Upper lobe of left lung (tissue), 6 donors: ENCODE results near the gene C4B. TPM values are rescaled to one million over a fixed set of nuclear protein-coding genes. Genes with fewer than 3 reads are reported as not detected.
A peak's percentile ranks its signal among the peaks of the same experiment; 100 is the strongest.
"Not testable (repeated sequence)": the region's sequence is repeated elsewhere in the genome, so short reads cannot be mapped to it uniquely, and the experiment has no call there.

Source experiments
- ATAC-seq, 2 donors: fragments of 200-7000 bp; cut with Tn5 transposase; one replicate each; pipeline ENCODE4 v1.9.1; 2022; ENCODE audit warnings: mild to moderate bottlenecking in 2 of 2, moderate library complexity in 2 of 2; ENCODE audit not compliant: low FRiP score in 2 of 2
- DNase-seq, 2 donors: peaks; one replicate each; pipeline ENCODE4 v3.0.0-alpha.2; 2019 to 2020
- H3K27ac ChIP-seq, 4 donors: fragments of 200-600 bp; sonication (generic); one replicate each; pipeline ENCODE4 v1.5.1; 2016 to 2019
- H3K27me3 ChIP-seq, 4 donors: fragments of 200-600 bp; sonication (generic); one replicate each; pipeline ENCODE4 v1.5.1; 2017 to 2019
- H3K36me3 ChIP-seq, 4 donors: fragments of 200-600 bp; sonication (generic); one replicate each; pipeline ENCODE4 v1.5.1; 2016 to 2019
- H3K4me1 ChIP-seq, 4 donors: fragments of 200-600 bp; sonication (generic); one replicate each; pipeline ENCODE4 v1.5.1; 2018 to 2019
- H3K4me3 ChIP-seq, 4 donors: fragments of 200-600 bp; sonication (generic); one replicate each; pipeline ENCODE4 v1.5.1; 2017 to 2019; ENCODE audit warnings: mild to moderate bottlenecking in 2 of 4, moderate library complexity in 1 of 4
- H3K9me3 ChIP-seq, 4 donors: fragments of 200-600 bp; sonication (generic); one replicate each; pipeline ENCODE4 v1.5.1; 2018 to 2019
- CTCF ChIP-seq, 6 experiments: fragments of 450-650 bp in 4 of 6; fragments of 200-600 bp in 2 of 6; sonication (generic) in 2 of 6; IDR thresholded peaks; one replicate each; pipeline ENCODE4 v1.5.1; 2016 to 2019; ENCODE audit warnings: antibody characterized with exemption in 6 of 6
- EP300 ChIP-seq, 4 donors: sonication (generic); formaldehyde crosslinking; IDR thresholded peaks; one replicate each; pipeline ENCODE4 v1.5.1; 2017; ENCODE audit warnings: antibody characterized with exemption in 4 of 4, control low read depth in 2 of 4
- POLR2A ChIP-seq, 4 donors: fragments of 450-650 bp; IDR thresholded peaks; one replicate each; pipeline ENCODE4 v1.5.1; 2016 to 2017; ENCODE audit warnings: antibody characterized with exemption in 4 of 4, mild to moderate bottlenecking in 2 of 4
- POLR2AphosphoS5 ChIP-seq, 2 donors: sonication (generic); formaldehyde crosslinking; IDR thresholded peaks; one replicate each; pipeline ENCODE4 v1.5.1; 2017; ENCODE audit warnings: antibody characterized with exemption in 2 of 2
- WGBS, 2 donors: methylation state at CpG; one replicate each; pipeline ENCODE4 v1.1.5; 2017 to 2018; 5-methylcytosine and 5-hydroxymethylcytosine counted together
- total RNA-seq, 6 donors: library from RNA; depleted of rRNA in 4 of 6; stranded (reverse); fragments of >200 nt in 4 of 6; gene quantifications; one replicate each; pipeline versions ENCODE4 v1.1.0 to v1.2.1, GENCODE V29; 2016 to 2021
- donor health status: DM: no; HTN: no; CAD: no; lungs with moderate emphysema.
- donor health status: DM: no; HTN: yes; CAD: no; lungs with severe emphysema.

The C4B gene
- total RNA-seq, 6 donors from 2014 or later: 85.7 to 193 (median 97.7) TPM

GRCh38 chr6:31971279-31971992, 43.2 kb upstream of the C4B start:
- Histone ChIP-seq H3K27ac (peak overlapping the region; percentile 96 to 99 (median 97)), H3K27me3 (no peaks in the 10 kb centered on the region), H3K36me3 (peaks cover 21 to 48% (median 39%) of the 10 kb centered on the region in 4 donors), H3K4me3 (peak overlapping the region; percentile 55 to 88 (median 82)), H3K4me1 (peaks cover 24 to 47% (median 30%) of the 10 kb centered on the region in 4 donors), H3K9me3 (no peaks in the 10 kb centered on the region)
- 31 to 44% methylated on average over 12 to 29 of the region's 29 CpGs for WGBS, 2 donors
- no peak for DNase-seq
- TF ChIP-seq CTCF (IDR thresholded peaks at IDR 0.05) (no peak), POLR2AphosphoS5 (IDR thresholded peaks at IDR 0.05) (no peak), EP300 (IDR thresholded peaks at IDR 0.05) (no peak), POLR2A (IDR thresholded peaks at IDR 0.05) (peak in 1 of 4 donors; percentile 4)
- peak in 1 of 2 donors; percentile 0 for ATAC-seq

GRCh38 chr6:31971993-31972708, 42.4 kb upstream of the C4B start, which contains the start of gene DXO:
DXO (minus strand) TSS chr6:31972138; CDS start chr6:31971675, 463 bp downstream.
- Histone ChIP-seq H3K36me3 (peaks cover 17 to 41% (median 32%) of the 10 kb centered on the region in 4 donors), H3K4me3 (peak within 1 kb of the TSS; percentile 55 to 88 (median 82)), H3K4me1 (peaks cover 24 to 47% (median 30%) of the 10 kb centered on the region in 4 donors), H3K9me3 (no peaks in the 10 kb centered on the region), H3K27me3 (no peaks in the 10 kb centered on the region), H3K27ac (peak within 1 kb of the TSS; percentile 96 to 99 (median 97))
- WGBS, 2 donors: 0% methylated on average over 1 to 43 of the region's 62 CpGs
- TF ChIP-seq POLR2AphosphoS5 (IDR thresholded peaks at IDR 0.05) (peak; percentile 84 to 88), EP300 (IDR thresholded peaks at IDR 0.05) (peak in 1 of 4 donors; percentile 36), POLR2A (IDR thresholded peaks at IDR 0.05) (peak in 3 of 4 donors; percentile 40 to 74 (median 50)), CTCF (IDR thresholded peaks at IDR 0.05) (peak in 2 of 6 experiments; percentile 14 to 17)
- ATAC-seq (peak; percentile 96 to 97), DNase-seq (peak; percentile 97 to 98)

- peaks cover 13 to 34% (median 25%) of the 10 kb centered on the region in 4 donors for H3K36me3 ChIP-seq
- H3K27me3 ChIP-seq: no peaks in the 10 kb centered on the region
- ATAC-seq (peak in 1 of 2 donors; percentile 55), DNase-seq (no peak)
- peak overlapping the region; percentile 55 to 88 (median 82) for H3K4me3 ChIP-seq
- TF ChIP-seq POLR2AphosphoS5 (IDR thresholded peaks at IDR 0.05) (no peak), POLR2A (IDR thresholded peaks at IDR 0.05) (no peak), CTCF (IDR thresholded peaks at IDR 0.05) (no peak)
- H3K4me1 ChIP-seq: peaks cover 24 to 47% (median 30%) of the 10 kb centered on the region in 4 donors
- 11 to 12% methylated on average over 13 to 14 of the region's 19 CpGs for WGBS, 2 donors
- H3K9me3 ChIP-seq: no peaks in the 10 kb centered on the region
- peak overlapping the region; percentile 96 to 99 (median 97) for H3K27ac ChIP-seq
These were observed 41.8 kb upstream of the C4B start for GRCh38 chr6:31972709-31973350.

GRCh38 chr6:31976065-31976464, 38.5 kb upstream of the C4B start:
- DNase-seq: peak in 1 of 2 donors; percentile 84
- not testable (repeated sequence) for ATAC-seq

More at GRCh38 chr6:31976065-31976464, 38.5 kb upstream of the C4B start:
- not testable (repeated sequence) for H3K27me3 ChIP-seq, H3K27ac ChIP-seq, H3K9me3 ChIP-seq, H3K4me3 ChIP-seq
- Histone ChIP-seq H3K36me3 (peaks cover 7 to 16% (median 10%) of the 10 kb centered on the region in 4 donors), H3K4me1 (peaks cover 18 to 29% (median 20%) of the 10 kb centered on the region in 4 donors)
- WGBS, 2 donors: 97% methylated on average over 19 of the region's 30 CpGs; no CpG with 5 or more reads in 1 of the 2 donors
